Glomerular endothelial cell (primary cell): ENCODE measurements around the gene MAT2A. TPM values are rescaled to one million over a fixed set of nuclear protein-coding genes. Genes with fewer than 3 reads are reported as not detected.

Experiments
- total RNA-seq: library from RNA; depleted of rRNA; stranded (reverse); fragments of >200 nt; gene quantifications from 2 replicates; pipeline ENCODE4 v1.2.3, GENCODE V29; 2015

Gene MAT2A
- total RNA-seq, 1 donor from 2014 or later: 119 TPM

Other genes with a start within 250 kb of the MAT2A start
- 165 and 231 TPM in 2 replicates for gene TGOLN2, start 211.2 kb upstream of the MAT2A start, total RNA-seq
- 41.4 and 46.2 TPM in 2 replicates for gene RETSAT, start 184.6 kb upstream of the MAT2A start, total RNA-seq
- gene ELMOD3, start 184.4 kb upstream of the MAT2A start, total RNA-seq: 8.2 and 13.7 TPM in 2 replicates
- gene CAPG, start 128.8 kb upstream of the MAT2A start, total RNA-seq: 63.1 and 183 TPM in 2 replicates
- gene SH2D6, start 120.5 kb upstream of the MAT2A start, total RNA-seq: not detected in 2 replicates
- gene GGCX, start 22.3 kb downstream of the MAT2A start, total RNA-seq: 30.8 and 34.7 TPM in 2 replicates
- 14.1 and 20.5 TPM in 2 replicates for gene VAMP8, start 38.4 kb downstream of the MAT2A start, total RNA-seq
- 140 and 247 TPM in 2 replicates for gene VAMP5, start 45.3 kb downstream of the MAT2A start, total RNA-seq
- gene RNF181, start 56.6 kb downstream of the MAT2A start, total RNA-seq: 231 and 261 TPM in 2 replicates
- gene TMEM150A, start 63.5 kb downstream of the MAT2A start, total RNA-seq: 25.2 and 36.3 TPM in 2 replicates
- 5.8 and 9.3 TPM in 2 replicates for gene C2orf68, start 72.9 kb downstream of the MAT2A start, total RNA-seq
- 52.0 and 69.7 TPM in 2 replicates for gene USP39, start 77.0 kb downstream of the MAT2A start, total RNA-seq
- gene SFTPB, start 129.0 kb downstream of the MAT2A start, total RNA-seq: not detected in 2 replicates
- not detected in 2 replicates for gene GNLY, start 155.2 kb downstream of the MAT2A start, total RNA-seq
- gene ATOH8, start 214.8 kb downstream of the MAT2A start, total RNA-seq: 3.4 and 4.4 TPM in 2 replicates